DMS 273 (cell line): ENCODE results near the gene DDX25.
"Not testable (repeated sequence)": the region's sequence is repeated elsewhere in the genome, so short reads cannot be mapped to it uniquely, and the experiment has no call there.

Experiments used
- DNase-seq: peaks from one replicate; lab custom pipeline; 2025; ENCODE audit not compliant: unreplicated experiment; lab: John Stamatoyannopoulos, UW

Gene DDX25

GRCh38 chr11:125903711-125904659 is at the start of gene DDX25:
Gene DDX25 (plus strand): TSS chr11:125904508. CDS start chr11:125904518, 10 bp downstream.
- peak; percentile 45 for DNase-seq

- not testable (repeated sequence) for DNase-seq
Observed at GRCh38 chr11:125857670-125858069, 46.6 kb upstream of the DDX25 start.

GRCh38 chr11:125862786-125863185 is 41.5 kb upstream of the DDX25 start:
- DNase-seq, result not testable (repeated sequence)

DNA sequence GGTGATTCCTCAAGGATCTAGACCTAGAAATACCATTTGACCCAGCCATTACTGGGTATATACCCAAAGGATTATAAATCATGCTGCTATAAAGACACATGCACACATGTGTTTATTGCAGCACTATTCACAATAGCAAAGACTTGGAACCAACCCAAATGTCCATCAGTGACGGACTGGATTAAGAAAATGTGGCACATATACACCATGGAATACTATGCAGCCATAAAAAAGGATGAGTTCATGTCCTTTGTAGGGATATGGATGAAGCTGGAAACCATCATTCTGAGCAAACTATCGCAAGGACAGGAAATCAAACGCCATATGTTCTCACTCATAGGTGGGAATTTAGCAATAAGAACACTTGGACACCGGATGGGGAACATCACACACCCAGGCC is 39.0 kb upstream of the DDX25 start:
- DNase-seq, result not testable (repeated sequence)

GRCh38 chr11:125869521-125869920 is 34.8 kb upstream of the DDX25 start:
- DNase-seq, result no peak

DNA sequence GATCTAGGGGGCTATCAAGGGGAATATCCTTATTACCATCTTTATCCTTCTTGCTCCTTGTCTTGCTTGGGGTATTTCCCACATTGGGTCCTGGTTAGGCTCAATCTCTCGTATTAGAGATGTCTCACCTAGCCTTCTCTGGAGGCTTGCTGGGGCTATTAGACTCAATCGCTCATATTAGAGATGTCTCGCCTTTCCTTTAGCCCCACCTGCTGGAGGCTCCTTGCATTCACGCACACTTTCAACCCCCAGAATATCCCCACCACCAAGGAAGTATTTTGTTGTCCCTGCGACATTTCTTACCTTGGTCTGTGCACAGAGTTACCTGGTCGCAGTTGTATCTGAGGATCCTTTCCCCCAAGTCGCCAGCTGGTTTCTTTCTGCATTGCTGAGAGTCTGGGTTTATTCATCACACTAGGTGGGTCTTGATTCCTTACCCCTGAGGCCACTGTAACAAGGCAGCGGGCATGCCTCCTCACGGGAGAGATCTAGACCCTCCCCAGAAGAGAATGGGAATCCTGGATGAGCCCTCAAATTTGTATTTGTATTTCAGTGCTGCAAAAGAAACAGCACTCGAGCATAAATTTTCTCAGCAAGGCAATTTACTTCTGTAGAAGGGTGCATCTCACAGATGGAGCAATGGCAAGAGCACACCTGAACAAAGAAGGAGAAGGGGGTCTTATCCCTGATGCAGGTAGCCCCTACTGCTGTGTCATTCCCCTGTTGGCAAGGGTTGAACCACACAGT is 32.7 kb upstream of the DDX25 start:
- peak; percentile 68 for DNase-seq

DNA sequence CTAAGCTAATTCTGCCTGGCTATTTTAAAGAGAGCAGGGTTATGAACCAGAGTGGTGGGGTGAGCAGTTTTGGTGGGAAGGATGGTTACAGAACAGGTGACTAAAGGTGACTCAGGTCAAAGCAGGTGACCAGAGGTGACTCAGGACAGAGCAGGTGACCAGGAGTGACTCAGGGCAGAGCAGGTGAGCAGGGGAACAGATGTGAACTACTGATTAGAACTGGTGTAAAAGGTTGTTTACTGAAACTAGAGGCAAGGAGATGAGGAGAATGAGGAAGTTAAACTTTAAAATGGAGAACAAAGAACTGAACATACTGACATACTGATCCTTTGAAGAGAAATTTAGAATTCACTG is 32.2 kb upstream of the DDX25 start:
- no peak for DNase-seq

DNA sequence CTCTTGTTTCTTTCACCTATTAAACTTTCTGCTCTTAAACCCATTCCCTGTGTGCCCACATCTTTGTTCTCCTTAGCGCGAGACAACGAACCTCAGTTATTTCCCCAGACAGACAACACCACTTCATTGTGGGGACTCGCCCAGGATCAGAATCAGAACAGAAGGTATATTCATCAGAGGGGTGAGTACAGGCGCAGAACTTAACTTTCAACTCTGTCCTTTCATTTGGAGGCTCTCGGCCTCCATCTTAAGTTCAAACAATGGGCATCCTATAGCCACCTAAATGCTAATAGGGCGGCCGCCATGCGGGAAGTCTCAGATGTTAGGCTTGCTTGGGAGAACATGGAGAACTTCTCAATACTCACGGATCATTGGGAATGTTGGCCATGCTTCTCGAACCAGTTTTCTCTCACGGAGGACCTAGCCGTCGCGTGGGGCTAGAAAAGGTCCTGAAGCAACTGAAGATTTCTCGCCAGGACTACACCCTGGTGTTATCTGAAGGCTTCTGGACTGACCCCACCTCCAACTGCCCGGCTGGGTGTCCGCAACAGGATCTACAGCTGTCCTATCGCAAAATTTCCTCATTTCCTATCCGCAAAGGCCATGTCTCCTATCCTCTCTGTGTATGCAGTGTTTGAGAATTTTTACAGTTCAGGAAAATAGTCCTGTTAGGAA is 30.3 kb upstream of the DDX25 start:
- no peak for DNase-seq

- DNase-seq, result peak; percentile 81
Observed at GRCh38 chr11:125874556-125875124, 29.7 kb upstream of the DDX25 start.

DNA sequence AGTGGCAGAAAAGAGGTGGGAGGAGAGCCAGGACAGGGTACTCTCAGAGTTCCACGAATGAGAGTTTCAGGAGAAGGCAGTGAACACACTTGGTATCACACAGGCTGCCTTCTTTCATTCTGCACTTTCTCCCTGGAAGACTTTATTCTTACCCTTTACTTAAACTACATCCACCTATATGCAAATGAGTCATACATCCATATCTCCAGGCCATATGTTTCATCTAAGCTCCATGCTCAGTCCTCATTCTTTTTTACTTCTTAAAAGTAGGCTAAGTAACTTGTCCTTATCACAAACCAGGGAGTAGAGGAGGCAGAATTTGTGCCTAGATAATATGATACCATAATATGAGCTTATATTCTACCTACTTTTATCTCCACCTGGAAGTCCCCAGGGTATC is 23.0 kb upstream of the DDX25 start:
- DNase-seq, result no peak

DNA sequence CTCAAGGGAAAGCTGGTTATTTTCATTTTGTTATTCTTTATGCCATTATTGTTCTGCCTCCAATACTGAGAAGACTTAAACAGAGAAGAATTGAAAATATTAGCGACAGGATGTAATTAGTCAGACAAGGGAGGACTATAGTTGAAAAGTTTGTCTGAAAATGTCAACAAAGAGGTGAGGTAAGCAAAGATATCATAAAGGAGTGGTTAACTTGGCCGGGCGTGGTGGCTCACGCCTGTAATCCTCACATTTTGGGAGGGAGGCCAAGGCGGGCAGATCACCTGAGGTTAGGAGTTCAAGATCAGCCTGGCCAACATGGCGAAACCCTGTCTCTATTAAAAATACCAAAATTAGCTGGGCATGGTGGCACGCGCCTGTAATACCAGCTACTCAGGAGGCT is 20.9 kb upstream of the DDX25 start:
- no peak for DNase-seq

- DNase-seq, result no peak
Observed at GRCh38 chr11:125886997-125887372, 17.3 kb upstream of the DDX25 start.

DNA sequence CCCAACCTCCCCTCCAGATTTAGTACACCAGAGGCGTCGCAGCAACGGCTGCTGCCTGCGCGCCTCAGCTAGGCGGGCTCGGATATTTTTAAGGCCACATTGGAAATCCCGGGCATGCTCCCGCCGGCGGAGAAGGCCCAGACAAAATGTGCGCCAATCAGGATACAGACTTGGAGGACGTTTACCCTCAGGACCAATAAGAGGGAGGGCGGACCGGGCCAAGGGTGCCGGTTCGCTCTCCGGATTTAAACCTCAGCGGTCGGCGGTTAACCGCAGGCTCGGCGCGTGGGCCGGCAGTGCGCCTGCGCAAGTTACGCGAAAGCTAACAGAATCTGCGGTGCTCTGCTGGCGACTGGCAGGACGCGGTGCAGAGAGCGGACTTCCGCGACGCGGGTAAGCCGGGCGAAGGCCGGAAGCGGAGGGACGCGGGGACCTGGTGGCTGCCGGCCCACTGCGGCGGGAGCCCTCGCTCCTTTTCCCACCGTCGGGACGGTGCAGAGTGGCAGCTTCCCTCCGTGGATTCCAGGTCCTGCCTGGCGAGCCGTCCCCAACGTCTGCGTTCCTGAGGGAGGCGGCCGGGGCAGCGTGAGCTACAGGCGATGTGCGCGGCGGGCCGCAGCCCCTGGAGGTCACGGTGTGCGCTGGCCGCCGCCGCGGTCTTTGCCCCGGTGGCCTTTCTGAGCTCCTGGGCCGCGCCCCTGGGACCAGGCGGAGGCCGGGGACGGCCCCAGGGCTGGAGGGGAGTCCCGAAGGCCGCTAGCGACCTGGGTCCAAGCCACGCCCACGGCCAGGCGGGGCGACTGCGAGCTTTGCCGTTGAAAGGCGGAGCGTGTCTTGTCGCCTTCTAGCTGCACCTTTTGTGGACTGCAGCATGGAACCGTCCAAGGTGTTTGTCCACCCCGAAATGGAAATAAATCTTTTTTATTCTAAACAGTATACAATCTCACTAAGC is 16.7 kb upstream of the DDX25 start, which contains the start of gene HYLS1:
HYLS1 (plus strand) TSS at position 296 of the 952 bp plus-strand sequence. CDS start 11,701 bp downstream, outside the sequence.
- peak; percentile 86 for DNase-seq

- no peak for DNase-seq
Observed at GRCh38 chr11:125890447-125891100, 13.7 kb upstream of the DDX25 start.

DNA sequence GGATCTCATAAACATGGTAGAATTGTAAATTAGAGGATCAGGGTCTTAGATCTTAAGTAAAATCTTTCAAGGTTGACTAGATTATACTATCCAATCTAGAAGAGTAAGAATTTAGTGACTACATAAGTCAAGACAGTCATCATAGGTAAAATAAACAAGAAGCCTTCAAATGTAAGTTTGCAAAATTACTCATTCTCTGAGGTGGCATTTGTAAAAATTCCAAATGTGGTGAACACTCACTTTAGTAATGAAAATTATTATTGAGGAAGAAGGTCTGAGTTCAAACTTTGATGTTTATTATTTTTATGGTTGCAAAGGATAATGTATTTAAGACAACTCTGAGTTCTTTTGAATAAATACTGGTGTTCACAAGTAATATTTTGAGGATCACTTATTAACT is 12.2 kb upstream of the DDX25 start:
- no peak for DNase-seq

- no peak for DNase-seq
Observed at GRCh38 chr11:125892994-125893393, 11.3 kb upstream of the DDX25 start.

- DNase-seq, result no peak
Observed at GRCh38 chr11:125901872-125902271, 2.4 kb upstream of the DDX25 start.

- no peak for DNase-seq
Observed at GRCh38 chr11:125902277-125902926, 1.9 kb upstream of the DDX25 start.
